Measurements from ENCODE around the gene MLLT1.

Gene MLLT1

DNA sequence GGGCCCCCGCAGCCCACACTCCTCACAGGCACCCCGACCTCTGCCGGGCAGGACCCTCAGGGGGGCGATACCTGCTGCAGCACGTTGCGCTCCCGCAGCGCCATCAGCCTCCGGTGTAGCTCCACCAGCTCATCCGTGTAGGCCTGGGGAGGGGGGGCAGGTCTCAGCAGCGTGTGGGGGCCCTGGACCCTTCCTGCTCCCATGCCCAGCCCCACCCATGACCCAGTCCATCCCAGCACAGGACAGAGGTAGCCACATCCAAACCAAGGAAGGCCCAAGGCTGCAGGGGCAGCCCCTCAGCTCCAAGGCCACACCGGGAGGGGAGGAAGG is 66.5 kb downstream of the MLLT1 start:
- H3K27me3 Mint-ChIP-seq = no peaks in the 10 kb centered on the region
- DNase-seq = no peak
- H3K36me3 Mint-ChIP-seq = peaks cover 6% of the 10 kb centered on the region
- H3K4me1 Mint-ChIP-seq = no peaks in the 10 kb centered on the region
- H3K27ac Mint-ChIP-seq = no peak overlapping the region
- CTCF ChIA-PET = interaction anchor here (1.1 kb wide), 1 partner anchor 164 kb away, joined by 3 read pairs; no protein-coding TSS in a partner anchor
- no peaks in the 10 kb centered on the region for H3K9me3 Mint-ChIP-seq
- H3K4me3 Mint-ChIP-seq = no peak overlapping the region

GRCh38 chr19:6212403-6213265 is 67.1 kb downstream of the MLLT1 start:
- no peak overlapping the region for H3K27ac Mint-ChIP-seq

DNA sequence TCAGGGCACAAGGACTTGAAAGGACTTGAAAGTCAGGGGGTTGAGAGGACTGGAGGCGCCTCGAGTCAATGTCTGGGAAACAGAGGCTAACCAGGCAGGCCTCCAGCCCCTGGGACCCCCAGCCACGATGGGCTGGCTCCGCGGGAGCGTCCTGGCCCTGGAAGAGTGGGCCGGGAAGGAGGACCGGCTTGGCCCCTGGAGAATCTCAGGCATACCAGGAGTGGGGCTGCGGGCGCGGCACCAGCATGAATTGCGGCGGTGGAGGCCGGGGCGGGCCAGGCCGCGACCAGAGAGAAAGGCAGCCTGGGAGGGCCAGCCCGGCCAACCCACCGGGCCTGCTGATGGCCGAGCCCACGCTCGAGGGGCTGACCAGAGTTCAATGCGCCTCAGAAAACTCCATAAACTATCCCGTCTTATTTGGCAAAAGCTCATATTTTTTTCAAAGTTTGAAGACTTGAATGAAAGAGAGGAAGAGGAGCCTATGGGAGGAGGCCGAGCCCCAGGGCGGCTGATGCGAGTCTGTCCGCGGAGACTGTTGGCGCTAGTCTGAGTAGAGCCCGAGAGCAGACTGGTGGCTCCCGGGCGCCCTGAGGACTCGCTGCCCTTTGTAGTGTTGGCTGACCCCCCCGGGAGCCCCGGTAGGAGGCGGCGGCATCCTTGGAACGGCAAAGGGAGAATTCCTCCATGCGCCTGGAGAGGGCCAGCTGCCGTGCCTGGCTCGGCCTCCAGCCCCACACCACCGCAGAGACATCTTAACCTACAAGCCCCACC is 68.0 kb downstream of the MLLT1 start:
- CTCF ChIA-PET = no interaction called here

More at GRCh38 chr19:6212403-6213265, 67.1 kb downstream of the MLLT1 start:
- Mint-ChIP-seq H3K27me3 (no peaks in the 10 kb centered on the region), H3K36me3 (peaks cover 6% of the 10 kb centered on the region), H3K9me3 (no peaks in the 10 kb centered on the region), H3K4me1 (no peaks in the 10 kb centered on the region), H3K4me3 (no peak overlapping the region)
- CTCF ChIA-PET = interaction anchor here (1.1 kb wide), 1 partner anchor 164 kb away, joined by 3 read pairs; no protein-coding TSS in a partner anchor
- DNase-seq = no peak

GRCh38 chr19:6210721-6211600 is 68.8 kb downstream of the MLLT1 start:
- Mint-ChIP-seq H3K4me1 (no peaks in the 10 kb centered on the region), H3K9me3 (no peaks in the 10 kb centered on the region), H3K36me3 (peaks cover 6% of the 10 kb centered on the region), H3K27ac (no peak overlapping the region), H3K4me3 (no peak overlapping the region), H3K27me3 (no peaks in the 10 kb centered on the region)
- DNase-seq = no peak
- CTCF ChIA-PET = no interaction called here

More for the DNA sequence above, 68.0 kb downstream of the MLLT1 start:
- no peak overlapping the region for H3K27ac Mint-ChIP-seq
- DNase-seq = no peak
- H3K9me3 Mint-ChIP-seq = no peaks in the 10 kb centered on the region
- H3K27me3 Mint-ChIP-seq = no peaks in the 10 kb centered on the region
- peaks cover 6% of the 10 kb centered on the region for H3K36me3 Mint-ChIP-seq
- no peaks in the 10 kb centered on the region for H3K4me1 Mint-ChIP-seq
- H3K4me3 Mint-ChIP-seq = no peak overlapping the region

DNA sequence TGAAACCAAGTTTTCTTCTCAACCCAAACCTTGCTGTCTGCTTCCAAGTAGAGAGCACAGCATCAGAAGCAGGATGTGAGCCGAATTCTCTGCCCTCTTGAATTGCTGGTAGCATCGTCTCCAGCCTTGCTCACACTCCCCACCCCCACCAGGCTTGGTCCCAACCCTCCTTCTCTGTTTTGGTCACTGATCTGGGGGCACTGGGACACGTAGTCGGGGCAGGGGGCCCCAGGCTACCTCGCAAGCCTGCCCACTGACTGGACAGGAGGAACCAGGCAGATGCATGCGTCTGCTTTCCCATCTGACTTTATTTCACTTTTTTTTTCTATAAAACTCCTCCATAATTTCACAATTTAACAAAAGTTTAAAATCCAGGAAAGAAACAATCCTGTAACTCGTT is 69.7 kb downstream of the MLLT1 start:
- CTCF ChIA-PET = no interaction called here
- Mint-ChIP-seq H3K27me3 (peaks cover 4% of the 10 kb centered on the region), H3K9me3 (no peaks in the 10 kb centered on the region), H3K36me3 (peaks cover 6% of the 10 kb centered on the region), H3K4me3 (no peak overlapping the region), H3K4me1 (no peaks in the 10 kb centered on the region), H3K27ac (no peak overlapping the region)
- DNase-seq = no peak

DNA sequence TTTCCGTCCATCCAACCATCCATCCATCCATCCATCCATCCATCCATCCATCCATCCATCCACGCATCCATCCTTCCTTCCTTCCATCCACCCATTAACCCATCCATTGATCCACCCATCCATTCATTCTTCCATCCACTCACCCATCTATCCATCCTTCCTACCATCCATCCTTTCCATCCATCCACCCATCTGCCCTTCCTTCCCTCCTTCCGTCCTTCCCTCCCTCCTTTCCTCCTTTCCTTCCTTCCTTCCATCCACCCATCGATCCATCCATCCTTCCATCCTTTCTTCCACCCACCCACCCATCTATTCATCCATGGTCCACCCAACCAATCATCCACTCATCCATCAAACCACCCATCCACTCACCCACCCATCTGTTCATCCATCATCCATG is 70.1 kb downstream of the MLLT1 start:
- no peak for DNase-seq
- Mint-ChIP-seq H3K36me3 (peaks cover 6% of the 10 kb centered on the region), H3K9me3 (no peaks in the 10 kb centered on the region), H3K27ac (no peak overlapping the region), H3K27me3 (peaks cover 8% of the 10 kb centered on the region), H3K4me3 (no peak overlapping the region), H3K4me1 (no peaks in the 10 kb centered on the region)
- CTCF ChIA-PET = interaction anchor here (0.9 to 1.5 kb wide), 2 partner anchors 9 to 90 kb away, joined by 4 to 6 read pairs; no protein-coding TSS in a partner anchor

DNA sequence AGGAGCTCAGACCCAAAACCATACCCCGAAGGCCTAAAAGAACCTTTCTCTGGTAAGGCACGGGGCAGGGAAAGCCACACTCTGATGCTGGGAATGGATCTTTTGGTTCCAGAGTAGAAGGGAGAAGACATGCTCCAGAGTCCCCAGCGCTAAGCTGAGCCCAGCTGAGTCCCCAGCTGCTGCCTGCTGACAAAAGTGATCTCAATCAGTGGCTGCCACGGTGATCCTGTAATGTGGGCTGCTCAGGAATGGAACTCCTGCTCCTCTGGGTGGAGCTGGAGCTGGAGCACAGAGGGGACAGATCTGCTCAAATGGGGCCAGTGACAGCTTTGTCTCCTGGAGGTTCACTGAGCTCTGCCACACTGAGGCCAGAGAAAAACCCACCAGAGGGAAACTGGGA is 70.5 kb downstream of the MLLT1 start:
- no peak for DNase-seq
- Mint-ChIP-seq H3K4me1 (no peaks in the 10 kb centered on the region), H3K9me3 (no peaks in the 10 kb centered on the region), H3K4me3 (no peak overlapping the region), H3K36me3 (peaks cover 6% of the 10 kb centered on the region), H3K27me3 (peaks cover 13% of the 10 kb centered on the region), H3K27ac (no peak overlapping the region)
- CTCF ChIA-PET = interaction anchor here (0.9 to 1.5 kb wide), 2 partner anchors 9 to 91 kb away, joined by 4 to 6 read pairs; no protein-coding TSS in a partner anchor

- DNase-seq = no peak
- H3K27ac Mint-ChIP-seq = no peak overlapping the region
- no peaks in the 10 kb centered on the region for H3K36me3 Mint-ChIP-seq
- H3K27me3 Mint-ChIP-seq = peaks cover 13% of the 10 kb centered on the region
- no peaks in the 10 kb centered on the region for H3K9me3 Mint-ChIP-seq
- CTCF ChIA-PET = interaction anchor here (1.0 to 1.2 kb wide), 2 partner anchors 13 to 14 kb away, joined by 3 read pairs; no protein-coding TSS in a partner anchor
- H3K4me3 Mint-ChIP-seq = no peak overlapping the region
- H3K4me1 Mint-ChIP-seq = no peaks in the 10 kb centered on the region
Measured at GRCh38 chr19:6204866-6205723, 74.7 kb downstream of the MLLT1 start.

GRCh38 chr19:6204212-6204611 is 75.6 kb downstream of the MLLT1 start:
- CTCF ChIA-PET = interaction anchor here (1.0 kb wide), 1 partner anchor 15 kb away, joined by 3 read pairs; no protein-coding TSS in a partner anchor
- H3K27me3 Mint-ChIP-seq = peaks cover 13% of the 10 kb centered on the region
- peaks cover 1% of the 10 kb centered on the region for H3K36me3 Mint-ChIP-seq
- H3K27ac Mint-ChIP-seq = no peak overlapping the region
- peaks cover 5% of the 10 kb centered on the region for H3K4me1 Mint-ChIP-seq
- H3K4me3 Mint-ChIP-seq = no peak overlapping the region
- no peaks in the 10 kb centered on the region for H3K9me3 Mint-ChIP-seq
- no peak for DNase-seq

GRCh38 chr19:6199240-6199994 is 80.4 kb downstream of the MLLT1 start:
- CTCF ChIA-PET = interaction anchor here (2.8 kb wide), 1 partner anchor 19 kb away, joined by 12 read pairs; no protein-coding TSS in a partner anchor
- peaks cover 3% of the 10 kb centered on the region for H3K9me3 Mint-ChIP-seq
- H3K27ac Mint-ChIP-seq = peak overlapping the region; percentile 92
- DNase-seq = peak; percentile 99
- peaks cover 20% of the 10 kb centered on the region for H3K4me1 Mint-ChIP-seq
- peaks cover 19% of the 10 kb centered on the region for H3K36me3 Mint-ChIP-seq
- peaks cover 2% of the 10 kb centered on the region for H3K27me3 Mint-ChIP-seq
- peak overlapping the region; percentile 97 for H3K4me3 Mint-ChIP-seq

DNA sequence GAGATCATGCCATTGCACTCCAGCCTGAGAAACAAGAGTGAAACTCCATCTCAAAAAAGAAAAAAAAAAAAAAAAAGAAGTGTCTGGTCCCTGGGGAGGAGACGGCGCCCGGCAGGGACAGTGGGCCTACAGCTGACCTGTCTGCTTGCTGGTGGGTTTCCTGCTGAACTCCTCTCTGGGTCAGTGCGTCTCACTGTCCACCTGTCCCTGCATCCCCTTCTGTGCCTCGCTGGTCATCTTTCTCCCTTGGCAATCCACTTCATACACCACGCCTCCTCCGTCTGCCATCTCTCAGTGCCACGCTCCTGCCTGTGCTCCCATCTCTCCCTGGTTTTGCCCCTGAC is 80.9 kb downstream of the MLLT1 start:
- H3K27ac Mint-ChIP-seq = peak overlapping the region; percentile 92
- CTCF ChIA-PET = interaction anchor here (2.8 kb wide), 1 partner anchor 19 kb away, joined by 12 read pairs; no protein-coding TSS in a partner anchor
- peaks cover 19% of the 10 kb centered on the region for H3K36me3 Mint-ChIP-seq
- H3K27me3 Mint-ChIP-seq = no peaks in the 10 kb centered on the region
- H3K9me3 Mint-ChIP-seq = peaks cover 3% of the 10 kb centered on the region
- H3K4me3 Mint-ChIP-seq = peak overlapping the region; percentile 97
- no peak for DNase-seq
- H3K4me1 Mint-ChIP-seq = peaks cover 20% of the 10 kb centered on the region

DNA sequence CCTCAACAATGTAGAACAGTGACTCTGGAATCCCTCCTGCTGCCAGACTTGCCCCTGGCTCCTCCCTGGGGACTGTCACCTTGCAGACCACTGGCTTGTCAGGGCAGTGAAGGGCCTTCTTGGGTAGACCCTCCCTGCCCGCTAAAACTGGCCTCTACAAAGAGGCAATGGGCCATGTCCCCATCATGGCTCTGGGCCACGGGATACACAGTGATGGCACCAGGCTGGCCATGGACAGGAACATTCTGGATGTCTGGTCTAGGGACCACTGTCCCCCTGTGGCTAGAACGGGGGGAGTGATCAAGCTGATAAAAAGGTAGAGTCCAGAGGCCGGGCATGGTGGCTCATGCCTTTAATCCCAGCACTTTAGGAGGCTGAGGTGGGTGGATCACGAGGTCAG is 83.4 kb downstream of the MLLT1 start:
- H3K4me1 Mint-ChIP-seq = peaks cover 20% of the 10 kb centered on the region
- H3K9me3 Mint-ChIP-seq = peaks cover 9% of the 10 kb centered on the region
- H3K36me3 Mint-ChIP-seq = peaks cover 28% of the 10 kb centered on the region
- DNase-seq = no peak
- CTCF ChIA-PET = no interaction called here
- no peak overlapping the region for H3K27ac Mint-ChIP-seq
- no peak overlapping the region for H3K4me3 Mint-ChIP-seq
- H3K27me3 Mint-ChIP-seq = no peaks in the 10 kb centered on the region
